NT2/D1 (cell line): ENCODE results near the gene DLG2.

ENCODE experiments used
- SUZ12 ChIP-seq: IDR thresholded peaks from 2 replicates; pipeline ENCODE4 v1.6.1; 2011; ENCODE audit not compliant: insufficient read length, insufficient read depth; ENCODE audit errors: extremely low read depth
- YY1 ChIP-seq: IDR thresholded peaks from 2 replicates; pipeline ENCODE4 v1.6.1; 2011; ENCODE audit not compliant: insufficient read length, insufficient read depth
- ZNF274 ChIP-seq: IDR thresholded peaks from 2 replicates; pipeline ENCODE4 v1.6.1; 2011; ENCODE audit warnings: mild to moderate bottlenecking, low read depth, low read length

DNA sequence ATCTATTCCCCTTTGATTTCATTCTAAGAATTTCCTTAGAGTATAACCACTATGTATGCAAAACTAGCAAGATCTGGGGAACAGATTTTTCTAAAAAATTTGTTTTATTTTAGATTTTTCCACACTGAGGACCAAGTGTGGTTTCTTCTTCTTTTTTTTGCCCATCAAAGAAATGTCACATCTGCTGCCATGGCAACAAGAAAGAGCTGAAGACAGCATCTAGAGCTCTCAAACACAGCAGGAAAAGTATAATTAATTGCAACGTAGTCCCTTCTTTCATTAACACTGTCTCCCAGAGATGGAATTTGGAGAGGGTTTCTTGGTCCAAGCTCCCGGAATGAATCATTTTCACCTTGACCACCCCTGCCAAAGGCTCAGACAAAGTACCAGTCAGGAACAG is 2084.3 kb downstream of the DLG2 start:
- TF ChIP-seq YY1 = no peak
- TF ChIP-seq SUZ12 = no peak
- TF ChIP-seq ZNF274 = no peak
